Activated naive CD8-positive, alpha-beta T cell treated with anti-CD3 and anti-CD28 coated beads for 36 hours (primary cell): ENCODE results near the gene TFCP2L1. TPM values are rescaled to one million over a fixed set of nuclear protein-coding genes. Genes with fewer than 3 reads are reported as not detected.
"Not testable (repeated sequence)": the region's sequence is repeated elsewhere in the genome, so short reads cannot be mapped to it uniquely, and the experiment has no call there.

Source experiments
- DNase-seq: peaks from one replicate; pipeline ENCODE4 v3.0.0; 2021
- H3K27ac Mint-ChIP-seq: one replicate; pipeline ENCODE4 v1.8.0; 2022; ENCODE audit warnings: mild to moderate bottlenecking, moderate library complexity, mixed read lengths
- H3K27me3 Mint-ChIP-seq: one replicate; pipeline ENCODE4 v1.8.0; 2022; ENCODE audit warnings: mild to moderate bottlenecking, mixed read lengths
- H3K36me3 Mint-ChIP-seq: one replicate; pipeline ENCODE4 v1.8.0; 2021; ENCODE audit warnings: mild to moderate bottlenecking, mixed read lengths
- H3K4me1 Mint-ChIP-seq: one replicate; pipeline ENCODE4 v1.8.0; 2021; ENCODE audit warnings: mixed read lengths
- H3K4me3 Mint-ChIP-seq: one replicate; pipeline ENCODE4 v1.8.0; 2022; ENCODE audit warnings: mild to moderate bottlenecking, moderate library complexity, mixed read lengths
- H3K9me3 Mint-ChIP-seq: one replicate; pipeline ENCODE4 v1.8.0; 2022; ENCODE audit warnings: mixed read lengths
- total RNA-seq, 2 experiments: library from RNA; stranded (reverse); gene quantifications; one replicate each; pipeline ENCODE4 v1.2.3, GENCODE V29; 2021

Gene TFCP2L1
- total RNA-seq, 2 experiments from 2014 or later, result 0.04 to 0.06 TPM

DNA sequence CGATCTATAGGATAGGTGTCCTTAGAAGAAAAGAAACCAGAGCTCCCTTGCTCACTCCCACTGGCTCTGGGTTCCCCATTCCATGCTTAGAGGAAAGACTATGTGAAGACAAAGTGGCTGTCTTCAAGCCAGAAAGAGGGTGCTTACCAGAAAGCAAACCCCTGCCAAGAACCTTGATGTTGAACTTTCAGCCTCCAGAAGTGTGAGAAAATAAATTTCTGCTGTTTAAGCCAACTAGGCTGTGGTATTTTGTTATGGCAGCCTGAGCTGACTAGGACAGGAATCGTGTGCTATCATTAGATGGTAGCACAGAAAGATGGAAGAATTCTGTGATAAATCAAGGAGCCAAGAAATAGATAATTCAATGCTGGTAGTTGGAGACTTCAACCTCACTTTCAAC, 19.9 kb upstream of the TFCP2L1 start:
- no peaks in the 10 kb centered on the region for H3K36me3 Mint-ChIP-seq
- no peaks in the 10 kb centered on the region for H3K4me1 Mint-ChIP-seq
- DNase-seq, result no peak
- H3K27me3 Mint-ChIP-seq, result peaks cover 46% of the 10 kb centered on the region
- H3K9me3 Mint-ChIP-seq, result no peaks in the 10 kb centered on the region
- H3K4me3 Mint-ChIP-seq, result no peak overlapping the region
- no peak overlapping the region for H3K27ac Mint-ChIP-seq

- H3K4me1 Mint-ChIP-seq, result no peaks in the 10 kb centered on the region
- H3K27me3 Mint-ChIP-seq, result peaks cover 43% of the 10 kb centered on the region
- no peak overlapping the region for H3K27ac Mint-ChIP-seq
- no peaks in the 10 kb centered on the region for H3K9me3 Mint-ChIP-seq
- no peak overlapping the region for H3K4me3 Mint-ChIP-seq
- no peaks in the 10 kb centered on the region for H3K36me3 Mint-ChIP-seq
- DNase-seq, result no peak
Measured at GRCh38 chr2:121303531-121304263, 18.7 kb upstream of the TFCP2L1 start.

DNA sequence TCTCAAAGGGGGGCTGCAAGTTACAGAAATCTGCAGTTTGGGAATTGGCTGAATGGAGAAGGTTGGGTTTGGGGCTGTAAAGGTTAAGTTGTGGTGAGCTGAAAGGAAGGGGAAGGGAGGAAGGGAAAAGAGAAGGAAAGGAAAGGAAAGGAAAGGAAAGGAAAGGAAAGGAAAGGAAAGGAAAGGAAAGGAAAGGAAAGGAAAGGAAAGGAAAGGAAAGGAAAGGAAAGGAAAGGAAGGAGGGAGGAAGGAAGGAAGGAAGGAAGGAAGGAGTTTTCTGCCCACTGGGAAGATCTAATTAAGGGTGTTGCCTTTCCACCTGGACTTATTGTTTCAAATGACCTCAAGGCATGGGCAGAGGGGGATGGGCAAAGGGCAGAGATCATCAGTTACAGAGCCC, 16.2 kb upstream of the TFCP2L1 start:
- H3K27ac Mint-ChIP-seq, H3K36me3 Mint-ChIP-seq, DNase-seq, H3K9me3 Mint-ChIP-seq, H3K4me3 Mint-ChIP-seq, H3K4me1 Mint-ChIP-seq: not testable (repeated sequence)
- H3K27me3 Mint-ChIP-seq, result peaks cover 24% of the 10 kb centered on the region

- Mint-ChIP-seq H3K36me3 (no peaks in the 10 kb centered on the region), H3K27ac (no peak overlapping the region), H3K4me3 (no peak overlapping the region), H3K27me3 (peaks cover 19% of the 10 kb centered on the region), H3K9me3 (no peaks in the 10 kb centered on the region), H3K4me1 (no peaks in the 10 kb centered on the region)
- no peak for DNase-seq
Measured at GRCh38 chr2:121298476-121298875, 13.5 kb upstream of the TFCP2L1 start.

GRCh38 chr2:121297866-121298265, 12.9 kb upstream of the TFCP2L1 start:
- not testable (repeated sequence) for DNase-seq, H3K9me3 Mint-ChIP-seq, H3K36me3 Mint-ChIP-seq, H3K4me3 Mint-ChIP-seq, H3K27ac Mint-ChIP-seq, H3K4me1 Mint-ChIP-seq
- H3K27me3 Mint-ChIP-seq, result peaks cover 13% of the 10 kb centered on the region

- Mint-ChIP-seq H3K9me3 (no peaks in the 10 kb centered on the region), H3K4me1 (no peaks in the 10 kb centered on the region), H3K27ac (no peak overlapping the region), H3K36me3 (no peaks in the 10 kb centered on the region), H3K4me3 (no peak overlapping the region), H3K27me3 (peaks cover 9% of the 10 kb centered on the region)
- DNase-seq, result no peak
Measured at GRCh38 chr2:121297217-121297830, 12.3 kb upstream of the TFCP2L1 start.

DNA sequence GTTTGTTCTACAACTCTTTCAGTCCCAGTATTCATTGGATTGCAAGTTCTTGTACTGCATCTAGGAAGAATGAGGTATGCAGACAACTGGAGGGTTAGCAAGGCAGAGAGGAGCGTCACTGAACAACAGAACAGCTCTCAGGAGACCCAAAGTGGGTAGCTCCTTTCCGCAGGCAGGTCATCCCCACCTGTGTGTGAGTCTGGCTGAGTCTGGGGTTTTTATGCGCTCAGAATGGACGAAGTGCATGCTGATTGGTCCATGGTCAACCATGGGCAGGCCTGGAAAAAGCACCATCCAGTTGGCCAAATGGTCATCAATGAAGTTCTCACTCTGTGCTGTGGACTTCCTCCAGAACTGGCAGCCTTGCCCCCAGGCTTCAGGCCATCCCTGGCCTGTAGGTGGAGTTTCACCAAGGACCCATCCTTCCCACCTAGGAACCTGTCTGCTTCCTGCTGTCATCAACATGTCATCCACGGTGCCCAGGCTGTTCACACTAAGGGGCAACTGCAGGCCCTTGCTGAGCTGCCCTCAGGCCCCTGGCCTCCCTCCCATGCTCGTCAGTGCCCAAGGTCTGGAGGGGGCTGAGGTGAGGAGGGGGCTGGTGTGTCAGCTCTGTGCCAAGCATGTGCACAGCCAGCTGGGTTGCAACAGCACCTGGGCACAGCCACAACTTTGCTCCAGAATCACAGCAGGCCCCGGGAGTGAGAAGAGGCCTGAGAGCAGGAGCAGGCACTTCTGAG, 11.1 kb upstream of the TFCP2L1 start:
- Mint-ChIP-seq H3K36me3 (no peaks in the 10 kb centered on the region), H3K27me3 (peaks cover 8% of the 10 kb centered on the region), H3K27ac (no peak overlapping the region), H3K9me3 (no peaks in the 10 kb centered on the region), H3K4me3 (no peak overlapping the region), H3K4me1 (no peaks in the 10 kb centered on the region)
- no peak for DNase-seq

DNA sequence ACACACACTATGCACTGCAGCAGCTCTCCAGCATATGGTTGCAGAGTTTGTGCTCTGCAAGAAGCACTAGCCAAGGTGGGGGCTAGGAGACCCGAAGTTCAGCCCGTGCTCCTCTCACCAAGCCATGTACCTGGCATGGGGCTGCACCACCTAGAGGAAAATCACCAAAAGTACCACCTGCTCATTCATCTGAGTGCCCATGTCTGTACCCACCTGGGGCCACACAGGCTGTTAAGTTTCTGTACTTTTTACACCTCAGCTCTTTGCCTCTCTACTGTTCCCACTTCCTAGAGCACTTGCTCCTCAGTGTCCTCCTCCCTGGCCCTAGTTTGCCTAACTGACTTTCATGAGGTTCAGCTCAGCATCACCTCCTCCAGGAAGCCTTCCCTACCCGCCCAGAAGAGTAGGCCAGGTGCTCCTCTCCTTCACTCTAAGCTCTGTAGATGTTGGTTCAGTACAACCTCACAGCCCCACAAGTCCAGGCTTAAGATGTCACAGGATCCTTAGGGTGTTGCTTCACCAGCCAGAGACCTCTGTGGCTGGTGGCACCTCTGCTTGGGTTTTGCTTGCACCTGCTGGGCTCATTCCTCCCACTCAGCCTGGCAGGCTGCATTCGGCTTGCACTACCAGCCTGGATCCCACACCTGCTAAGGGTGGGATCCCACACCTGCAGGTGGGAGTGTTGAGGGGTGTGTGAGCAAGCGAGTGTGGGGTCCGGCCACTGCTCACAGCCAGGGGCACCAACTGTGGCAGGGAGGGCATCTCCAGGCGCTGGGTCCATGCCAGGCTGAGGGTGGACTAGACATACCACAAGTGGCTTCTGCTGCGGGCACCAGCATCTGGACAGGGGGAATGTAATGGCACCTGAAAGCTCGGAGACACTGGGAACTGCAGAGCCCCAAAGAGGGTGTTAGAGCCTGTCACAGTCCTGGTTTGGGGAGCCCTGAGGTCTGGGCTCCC, 10.2 kb upstream of the TFCP2L1 start:
- Mint-ChIP-seq H3K4me3 (no peak overlapping the region), H3K27me3 (peaks cover 6% of the 10 kb centered on the region), H3K4me1 (no peaks in the 10 kb centered on the region), H3K27ac (no peak overlapping the region), H3K36me3 (no peaks in the 10 kb centered on the region), H3K9me3 (no peaks in the 10 kb centered on the region)
- no peak for DNase-seq

DNA sequence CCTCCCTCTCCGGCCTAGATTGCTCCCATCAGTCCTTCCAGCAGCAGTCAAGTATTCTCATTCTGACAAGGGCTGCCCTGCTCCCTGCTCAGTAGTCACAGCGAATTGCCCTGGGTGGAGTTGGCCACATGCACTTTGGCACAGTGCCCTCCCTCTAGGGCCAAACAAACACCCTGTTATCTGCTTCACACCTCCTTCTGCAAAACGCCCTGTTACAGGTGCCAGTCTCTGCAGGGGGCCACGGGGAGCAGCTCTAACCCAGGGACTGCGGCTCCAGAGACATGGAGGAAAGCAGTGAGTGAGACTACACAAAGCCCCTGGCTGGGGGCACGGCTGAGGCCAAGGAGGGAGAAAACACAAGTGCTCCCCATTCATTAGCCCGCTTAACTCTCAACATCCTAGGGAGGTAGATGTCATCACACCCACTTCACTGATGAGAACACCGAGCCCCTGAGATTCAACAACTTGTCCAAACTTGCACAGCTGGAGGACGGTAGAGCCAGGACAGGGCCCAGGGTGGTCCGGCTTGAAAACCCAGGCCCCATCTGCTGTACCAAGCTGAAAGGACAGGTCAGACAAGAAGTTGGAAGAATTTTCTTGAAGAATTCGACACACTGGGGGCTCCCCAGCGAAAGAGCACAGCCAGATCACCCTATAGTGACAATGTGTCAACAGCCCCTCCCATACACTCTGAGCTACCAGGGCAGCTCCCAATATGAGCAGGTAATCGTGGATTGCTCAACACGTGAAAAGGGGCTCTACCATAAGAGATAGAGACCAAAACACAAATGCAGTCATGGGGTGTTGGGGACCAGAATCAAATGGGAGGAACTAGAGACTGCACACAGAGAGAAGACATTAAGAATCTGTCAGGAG, 8.7 kb upstream of the TFCP2L1 start:
- H3K9me3 Mint-ChIP-seq, result no peaks in the 10 kb centered on the region
- no peak overlapping the region for H3K27ac Mint-ChIP-seq
- H3K4me3 Mint-ChIP-seq, result no peak overlapping the region
- H3K4me1 Mint-ChIP-seq, result no peaks in the 10 kb centered on the region
- no peaks in the 10 kb centered on the region for H3K27me3 Mint-ChIP-seq
- DNase-seq, result no peak
- H3K36me3 Mint-ChIP-seq, result no peaks in the 10 kb centered on the region

- no peak for DNase-seq
- no peaks in the 10 kb centered on the region for H3K36me3 Mint-ChIP-seq
- H3K4me3 Mint-ChIP-seq, result no peak overlapping the region
- no peaks in the 10 kb centered on the region for H3K9me3 Mint-ChIP-seq
- no peaks in the 10 kb centered on the region for H3K4me1 Mint-ChIP-seq
- no peak overlapping the region for H3K27ac Mint-ChIP-seq
- peaks cover 6% of the 10 kb centered on the region for H3K27me3 Mint-ChIP-seq
Measured at GRCh38 chr2:121291251-121291580, 6.2 kb upstream of the TFCP2L1 start.

DNA sequence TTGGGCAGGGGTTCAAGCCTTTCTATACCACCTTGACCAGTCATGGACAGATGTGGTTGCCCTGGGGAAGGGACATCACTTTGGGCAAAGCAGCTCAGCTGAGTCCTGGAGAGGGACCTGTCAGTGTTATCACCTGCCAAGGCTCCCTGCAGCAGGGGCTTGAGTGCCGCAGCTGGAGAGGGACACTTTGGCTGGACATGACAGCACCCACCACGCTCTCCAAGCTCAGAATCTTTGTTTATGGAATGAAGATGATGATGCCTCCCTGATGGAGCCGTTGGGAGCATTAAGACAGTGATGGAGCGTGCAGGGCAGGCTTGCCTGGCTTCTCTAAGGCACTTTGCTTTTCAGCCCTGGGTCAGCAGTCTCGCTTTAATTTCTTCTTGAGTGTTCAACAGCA, 4.3 kb upstream of the TFCP2L1 start:
- peaks cover 2% of the 10 kb centered on the region for H3K4me1 Mint-ChIP-seq
- no peaks in the 10 kb centered on the region for H3K36me3 Mint-ChIP-seq
- no peak for DNase-seq
- H3K27ac Mint-ChIP-seq, result no peak overlapping the region
- H3K27me3 Mint-ChIP-seq, result peaks cover 17% of the 10 kb centered on the region
- H3K4me3 Mint-ChIP-seq, result no peak overlapping the region
- no peaks in the 10 kb centered on the region for H3K9me3 Mint-ChIP-seq

GRCh38 chr2:121288454-121289231, 3.6 kb upstream of the TFCP2L1 start:
- Mint-ChIP-seq H3K4me1 (peaks cover 7% of the 10 kb centered on the region), H3K9me3 (no peaks in the 10 kb centered on the region), H3K27me3 (peaks cover 24% of the 10 kb centered on the region), H3K36me3 (no peaks in the 10 kb centered on the region), H3K4me3 (no peak overlapping the region), H3K27ac (no peak overlapping the region)
- DNase-seq, result no peak

DNA sequence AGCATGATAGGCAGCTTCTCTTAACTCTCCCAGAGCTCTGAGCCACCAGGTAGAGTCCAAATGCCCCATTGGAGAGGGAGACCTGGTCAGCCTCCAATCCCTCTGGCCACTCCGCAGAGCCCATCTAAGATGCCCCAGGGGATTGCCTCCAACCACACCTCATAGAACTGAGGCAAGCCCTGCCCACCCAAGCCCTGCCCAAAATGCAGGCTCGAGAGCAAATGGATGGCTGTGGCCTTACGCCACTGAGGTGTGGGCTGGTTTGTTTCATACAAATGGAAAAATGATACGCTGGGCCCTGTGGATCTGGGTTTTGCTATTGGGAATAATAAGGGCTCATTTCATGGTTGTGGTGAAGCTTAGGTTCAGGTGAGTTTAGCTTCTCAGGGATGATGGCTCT, 3.0 kb upstream of the TFCP2L1 start:
- H3K4me3 Mint-ChIP-seq, result no peak overlapping the region
- DNase-seq, result no peak
- H3K27ac Mint-ChIP-seq, result no peak overlapping the region
- H3K9me3 Mint-ChIP-seq, result no peaks in the 10 kb centered on the region
- H3K36me3 Mint-ChIP-seq, result no peaks in the 10 kb centered on the region
- H3K27me3 Mint-ChIP-seq, result peaks cover 30% of the 10 kb centered on the region
- peaks cover 7% of the 10 kb centered on the region for H3K4me1 Mint-ChIP-seq
